ENCODE results near the gene UTP11. TPM values are rescaled to one million over a fixed set of nuclear protein-coding genes. Genes with fewer than 3 reads are reported as not detected.

The UTP11 gene
- total and polyA plus RNA-seq, 2 of the 8 experiments (the other 6 are each of a cell fraction or from before 2014, with no cell fraction given): 19.5 to 60.5 TPM

GRCh38 chr1:38005195-38006007 is 7.1 kb upstream of the UTP11 start, which contains the start of gene FHL3 (continued):
- TF ChIP-seq SAP30 (IDR thresholded peaks at IDR 0.05; ENCODE audit: insufficient read depth, insufficient replicate concordance, low read length) (no peak), MAX (IDR thresholded peaks at IDR 0.05) (no peak), POLR2A (IDR thresholded peaks at IDR 0.05; ENCODE audit: control extremely low read depth in 1 of 2, low read depth in 2 of 2, low read length in 2 of 2) (peak in 1 of 2 experiments; percentile 44; a peak in 1 of 3 replicates), TBP (IDR thresholded peaks at IDR 0.05; ENCODE audit: low read depth, low read length) (no peak), EP300 (IDR thresholded peaks at IDR 0.05; ENCODE audit: borderline replicate concordance in 1 of 2, low read depth in 2 of 2, low read length in 2 of 2) (no peak), FOSL1 (IDR thresholded peaks at IDR 0.05; ENCODE audit: insufficient read depth, low read depth, low read length) (no peak), RFX5 (IDR thresholded peaks at IDR 0.05; ENCODE audit: borderline replicate concordance, low read depth, low read length) (no peak), EZH2 (IDR thresholded peaks at IDR 0.05; ENCODE audit: low read depth, low read length, severe bottlenecking) (no peak), ASH2L (IDR thresholded peaks at IDR 0.05; ENCODE audit: low read length) (no peak), POLR2AphosphoS5 (IDR thresholded peaks at IDR 0.05; ENCODE audit: low read depth, low read length) (peak; percentile 48; the same call in 1 of the 2 replicates), RNF2 (IDR thresholded peaks at IDR 0.05; ENCODE audit: borderline replicate concordance, low read depth, low read length, missing control alignments, poor library complexity, severe bottlenecking) (no peak)
